ENCODE data around the gene VAV1.

VAV1 gene

DNA sequence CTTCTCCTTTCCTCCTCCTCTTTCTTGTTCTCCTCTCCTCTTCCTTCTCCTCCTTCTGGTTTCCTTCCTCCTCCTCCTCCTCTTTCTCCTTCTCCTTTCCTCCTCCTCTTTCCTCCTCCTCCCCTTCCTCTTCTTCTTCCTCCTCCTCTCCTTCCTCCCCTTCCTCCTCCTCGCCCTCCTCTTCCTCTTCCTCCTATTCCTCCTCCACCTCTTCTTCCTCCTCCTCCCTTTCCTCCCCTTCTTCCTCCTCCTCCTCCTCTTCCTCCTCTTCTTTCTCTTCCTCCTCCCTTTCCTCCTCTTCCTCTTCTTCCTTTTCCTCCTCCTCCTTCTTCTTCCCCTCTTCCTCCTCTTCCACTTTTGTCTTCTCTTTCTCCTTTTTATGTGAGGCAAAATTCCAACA lies 59.9 kb downstream of the VAV1 start:
- Histone ChIP-seq H3K9ac (ENCODE audit: low read length) (no peak overlapping the region), H2AFZ (ENCODE audit: low read depth, low read length, severe bottlenecking) (no peak overlapping the region), H3K9me3 (ENCODE audit: insufficient read depth, low read length) (no peaks in the 10 kb centered on the region), H3K27me3 (ENCODE audit: low read length) (no peaks in the 10 kb centered on the region), H3K36me3 (ENCODE audit: low read length) (peaks cover 19% of the 10 kb centered on the region; the same call in 1 of the 2 replicates), H3K4me3 (ENCODE audit: insufficient read depth, low read length, poor library complexity, severe bottlenecking) (no peak overlapping the region), H3K79me2 (ENCODE audit: insufficient read depth, low read length) (no peaks in the 10 kb centered on the region), H3K27ac (ENCODE audit: low read depth, low read length) (no peak overlapping the region), H3F3A (ENCODE audit: insufficient read depth) (no peaks in the 10 kb centered on the region), H3K9me2 (replicated peaks; ENCODE audit: insufficient read depth, low read length) (no peaks in the 10 kb centered on the region), H4K20me1 (ENCODE audit: low read depth, low read length) (no peaks in the 10 kb centered on the region), H3K4me2 (ENCODE audit: low read depth, low read length, poor library complexity, severe bottlenecking) (no peak overlapping the region)
- no peak for TF ChIP-seq EZH2phosphoT487 (conservative IDR thresholded peaks at IDR 0.05; ENCODE audit: low read length)
- TF ChIP-seq, protein P1, sequence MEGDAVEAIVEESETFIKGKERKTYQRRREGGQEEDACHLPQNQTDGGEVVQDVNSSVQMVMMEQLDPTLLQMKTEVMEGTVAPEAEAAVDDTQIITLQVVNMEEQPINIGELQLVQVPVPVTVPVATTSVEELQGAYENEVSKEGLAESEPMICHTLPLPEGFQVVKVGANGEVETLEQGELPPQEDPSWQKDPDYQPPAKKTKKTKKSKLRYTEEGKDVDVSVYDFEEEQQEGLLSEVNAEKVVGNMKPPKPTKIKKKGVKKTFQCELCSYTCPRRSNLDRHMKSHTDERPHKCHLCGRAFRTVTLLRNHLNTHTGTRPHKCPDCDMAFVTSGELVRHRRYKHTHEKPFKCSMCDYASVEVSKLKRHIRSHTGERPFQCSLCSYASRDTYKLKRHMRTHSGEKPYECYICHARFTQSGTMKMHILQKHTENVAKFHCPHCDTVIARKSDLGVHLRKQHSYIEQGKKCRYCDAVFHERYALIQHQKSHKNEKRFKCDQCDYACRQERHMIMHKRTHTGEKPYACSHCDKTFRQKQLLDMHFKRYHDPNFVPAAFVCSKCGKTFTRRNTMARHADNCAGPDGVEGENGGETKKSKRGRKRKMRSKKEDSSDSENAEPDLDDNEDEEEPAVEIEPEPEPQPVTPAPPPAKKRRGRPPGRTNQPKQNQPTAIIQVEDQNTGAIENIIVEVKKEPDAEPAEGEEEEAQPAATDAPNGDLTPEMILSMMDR (IDR thresholded peaks at IDR 0.05; ENCODE audit: insufficient read depth, low read length, poor library complexity, severe bottlenecking) = no peak

DNA sequence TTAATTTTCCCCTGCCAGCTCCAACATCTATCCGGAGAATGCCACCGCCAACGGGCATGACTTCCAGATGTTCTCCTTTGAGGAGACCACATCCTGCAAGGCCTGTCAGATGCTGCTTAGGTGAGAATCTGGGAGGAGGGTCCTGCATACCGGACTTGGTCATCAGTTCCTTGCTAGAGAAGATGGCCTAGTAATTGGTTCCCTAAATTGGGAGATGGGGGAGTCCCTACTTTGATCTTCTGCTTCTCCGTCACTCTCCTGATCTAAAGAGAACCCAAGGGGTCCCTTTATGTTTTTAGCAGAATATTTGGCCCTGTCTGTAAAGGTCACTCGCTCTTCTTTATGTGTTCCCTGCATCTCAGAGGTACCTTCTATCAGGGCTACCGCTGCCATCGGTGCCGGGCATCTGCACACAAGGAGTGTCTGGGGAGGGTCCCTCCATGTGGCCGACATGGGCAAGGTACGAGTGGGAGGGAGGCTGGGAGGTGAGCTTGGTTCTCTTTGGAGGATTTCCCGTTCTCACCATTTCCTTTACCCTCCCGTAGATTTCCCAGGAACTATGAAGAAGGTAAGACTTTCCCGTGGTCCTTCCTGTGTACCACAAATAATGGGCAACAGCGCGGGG lies 60.8 kb downstream of the VAV1 start:
- Histone ChIP-seq H3K9me2 (replicated peaks; ENCODE audit: insufficient read depth, low read length) (no peaks in the 10 kb centered on the region), H3K27ac (ENCODE audit: low read depth, low read length) (no peak overlapping the region), H3K9me3 (ENCODE audit: insufficient read depth, low read length) (no peaks in the 10 kb centered on the region), H3K79me2 (ENCODE audit: insufficient read depth, low read length) (no peaks in the 10 kb centered on the region), H3K9ac (ENCODE audit: low read length) (no peak overlapping the region), H3K4me2 (ENCODE audit: low read depth, low read length, poor library complexity, severe bottlenecking) (no peak overlapping the region), H3K4me3 (ENCODE audit: insufficient read depth, low read length, poor library complexity, severe bottlenecking) (no peak overlapping the region), H3F3A (ENCODE audit: insufficient read depth) (no peaks in the 10 kb centered on the region), H3K36me3 (ENCODE audit: low read length) (peaks cover 23% of the 10 kb centered on the region; the same call in 1 of the 2 replicates), H2AFZ (ENCODE audit: low read depth, low read length, severe bottlenecking) (no peak overlapping the region), H3K27me3 (ENCODE audit: low read length) (no peaks in the 10 kb centered on the region), H4K20me1 (ENCODE audit: low read depth, low read length) (no peaks in the 10 kb centered on the region)
- TF ChIP-seq EZH2phosphoT487 (conservative IDR thresholded peaks at IDR 0.05; ENCODE audit: low read length) = no peak
- TF ChIP-seq, protein P1 (IDR thresholded peaks at IDR 0.05; ENCODE audit: insufficient read depth, low read length, poor library complexity, severe bottlenecking) = no peak

DNA sequence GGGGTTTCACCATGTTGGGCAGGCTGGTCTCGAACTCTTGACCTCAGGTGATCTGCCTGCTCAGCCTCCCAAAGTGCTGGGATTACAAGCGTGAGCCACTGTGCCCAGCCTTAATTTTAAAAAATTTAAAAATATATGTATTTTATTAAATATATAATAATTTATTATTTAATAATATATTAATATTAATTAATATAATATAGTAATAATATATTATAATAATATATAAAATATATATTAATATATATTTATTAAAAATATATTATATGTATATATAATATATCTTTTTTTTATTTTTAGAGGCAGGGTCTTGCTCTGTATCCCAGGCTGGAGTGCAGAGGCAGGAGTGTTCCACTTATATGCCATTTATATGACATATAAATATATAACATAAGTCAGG lies 61.9 kb downstream of the VAV1 start:
- Histone ChIP-seq H3K79me2 (ENCODE audit: insufficient read depth, low read length) (no peaks in the 10 kb centered on the region), H3F3A (ENCODE audit: insufficient read depth) (no peaks in the 10 kb centered on the region), H3K36me3 (ENCODE audit: low read length) (peaks cover 23% of the 10 kb centered on the region; the same call in 1 of the 2 replicates), H3K27ac (ENCODE audit: low read depth, low read length) (no peak overlapping the region), H4K20me1 (ENCODE audit: low read depth, low read length) (no peaks in the 10 kb centered on the region), H3K9me2 (replicated peaks; ENCODE audit: insufficient read depth, low read length) (no peaks in the 10 kb centered on the region), H3K9ac (ENCODE audit: low read length) (no peak overlapping the region), H3K4me2 (ENCODE audit: low read depth, low read length, poor library complexity, severe bottlenecking) (no peak overlapping the region), H3K4me3 (ENCODE audit: insufficient read depth, low read length, poor library complexity, severe bottlenecking) (no peak overlapping the region), H3K27me3 (ENCODE audit: low read length) (no peaks in the 10 kb centered on the region), H2AFZ (ENCODE audit: low read depth, low read length, severe bottlenecking) (no peak overlapping the region), H3K9me3 (ENCODE audit: insufficient read depth, low read length) (no peaks in the 10 kb centered on the region)
- no peak for TF ChIP-seq EZH2phosphoT487 (conservative IDR thresholded peaks at IDR 0.05; ENCODE audit: low read length)
- TF ChIP-seq, protein P1 (IDR thresholded peaks at IDR 0.05; ENCODE audit: insufficient read depth, low read length, poor library complexity, severe bottlenecking) = no peak

All from SU-DHL-6 (cell line).